ENCODE results near the gene GCSAM. TPM values are rescaled to one million over a fixed set of nuclear protein-coding genes. Genes with fewer than 3 reads are reported as not detected.

Gene GCSAM
- total RNA-seq, 1 experiment from 2014 or later, result not detected

DNA sequence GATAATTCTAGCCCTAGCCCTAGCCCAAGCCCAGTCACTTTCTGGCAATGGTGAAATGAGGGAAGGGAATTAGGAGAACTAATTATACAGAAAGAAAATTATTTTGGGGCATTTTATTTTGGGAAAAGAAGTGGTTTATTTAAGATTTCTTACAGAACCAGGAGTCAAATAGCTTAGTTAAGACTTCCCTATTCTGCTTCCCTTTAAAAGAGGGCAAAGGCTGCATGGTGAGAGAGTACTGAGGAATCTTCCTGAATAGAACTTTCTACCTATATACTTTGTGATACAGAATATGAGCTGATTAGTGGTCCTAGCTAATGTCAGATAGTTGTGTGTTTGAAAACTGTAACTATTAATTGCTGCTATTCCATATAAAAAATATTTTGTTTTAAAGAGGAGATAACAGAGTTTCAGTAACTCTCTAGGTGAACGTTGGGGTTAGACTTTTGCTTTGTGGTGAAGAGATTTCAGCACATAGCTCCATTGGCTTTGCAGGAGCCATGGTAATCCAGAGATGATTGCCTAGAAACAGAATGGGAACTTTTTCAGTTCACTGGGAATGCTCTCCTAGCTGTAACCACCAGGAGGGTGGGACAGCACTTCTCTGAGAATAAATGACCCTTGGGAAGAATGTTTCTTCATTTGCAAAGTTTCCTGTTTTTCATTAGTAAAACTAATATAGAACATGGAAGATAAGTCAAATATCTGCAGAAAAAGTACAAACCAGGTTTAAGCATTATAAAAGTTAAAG lies 5.3 kb upstream of the GCSAM start:
- Histone ChIP-seq H3K14ac (ENCODE audit: insufficient read depth, low read length) (no peak overlapping the region), H3K4ac (ENCODE audit: low read depth, low read length) (no peak overlapping the region)
- no peak overlapping the region; a peak in 1 of 7 replicates for H3K27ac Mint-ChIP-seq

More for the DNA sequence above, 5.3 kb upstream of the GCSAM start:
- Histone ChIP-seq H3K9ac (ENCODE audit: extremely low read depth, insufficient read length, low read length) (no peak overlapping the region), H3K79me2 (ENCODE audit: insufficient read depth, low read length) (no peaks in the 10 kb centered on the region), H4K20me1 (ENCODE audit: control insufficient read depth, insufficient read depth, insufficient read length) (no peaks in the 10 kb centered on the region), H4K5ac (ENCODE audit: insufficient read length, low read depth, low read length) (no peak overlapping the region), H3K27me3 (ENCODE audit: insufficient read depth, low read length) (no peaks in the 10 kb centered on the region), H3K23me2 (ENCODE audit: insufficient read length, low read depth, low read length, poor library complexity, severe bottlenecking) (no peaks in the 10 kb centered on the region), H3K56ac (ENCODE audit: insufficient read length, low read depth, low read length) (no peak overlapping the region), H4K91ac (ENCODE audit: insufficient read length, low read depth, low read length) (no peak overlapping the region), H2BK120ac (ENCODE audit: low read depth, low read length, poor library complexity, severe bottlenecking) (no peak overlapping the region), H2AFZ (ENCODE audit: low read length) (no peak overlapping the region), H4K8ac (replicated peaks; ENCODE audit: insufficient read length, low read depth, low read length) (no peak overlapping the region), H3K4me1 (ENCODE audit: insufficient read depth, low read length) (no peaks in the 10 kb centered on the region; the same call in 1 of the 2 replicates), H2AK5ac (ENCODE audit: insufficient read length, low read length) (no peak overlapping the region), H3T11ph (ENCODE audit: low read length) (no peak overlapping the region), H2BK20ac (ENCODE audit: low read depth, low read length, poor library complexity, severe bottlenecking) (no peak overlapping the region), H3K9me3 (ENCODE audit: control insufficient read depth, low read depth, low read length) (no peaks in the 10 kb centered on the region), H2BK15ac (ENCODE audit: low read depth, low read length) (no peak overlapping the region), H3K27ac (ENCODE audit: insufficient read length, low read depth, low read length) (no peak overlapping the region), H2BK5ac (ENCODE audit: insufficient read length, low read length) (no peak overlapping the region), H3K18ac (ENCODE audit: insufficient read length, low read depth, low read length) (no peak overlapping the region), H3K4me2 (ENCODE audit: insufficient read depth, insufficient read length, low read length) (no peak overlapping the region), H2BK12ac (ENCODE audit: insufficient read length, low read depth, low read length) (no peak overlapping the region), H3K23ac (ENCODE audit: insufficient read length, low read depth, low read length) (no peak overlapping the region), H3K79me1 (ENCODE audit: insufficient read depth, low read depth, low read length, poor library complexity, severe bottlenecking) (no peaks in the 10 kb centered on the region)
- Mint-ChIP-seq H3K27me3 (ENCODE audit: low read depth) (no peaks in the 10 kb centered on the region), H3K36me3 (ENCODE audit: insufficient read depth in 1 of 3, low read depth in 3 of 3) (peaks cover 0 to 3% (median 3%) of the 10 kb centered on the region in 3 experiments; a peak in 2 of 7 replicates), H3K4me3 (no peak overlapping the region), H3K9me3 (peaks cover 0 to 3% of the 10 kb centered on the region in 2 experiments; a peak in 2 of 5 replicates), H3K4me1 (peaks cover 25 to 33% of the 10 kb centered on the region in 2 experiments)
- DNase-seq, result no peak
- no CpG with 5 or more reads among the region's 1 CpG for WGBS (ENCODE audit: extremely low coverage, insufficient read length, low lambda C conversion rate)
- TF ChIP-seq CTCF (conservative IDR thresholded peaks at IDR 0.05), result peak; percentile 32; the same call in 2 of the 3 replicates
